Liver (tissue), 9 donors: ENCODE data around the gene KDM4C. TPM values are rescaled to one million over a fixed set of nuclear protein-coding genes. Genes with fewer than 3 reads are reported as not detected.

ENCODE experiments used
- DNase-seq: peaks from one replicate; pipeline ENCODE4 v3.0.0-alpha.2; 2017; ENCODE audit warnings: low spot score
- H3K27ac ChIP-seq, 2 donors: one replicate each; pipeline ENCODE4 v1.7.0; 2013; ENCODE audit warnings: inconsistent platforms in 2 of 2, low read length in 2 of 2, control low read depth in 1 of 2, low read depth in 1 of 2, mild to moderate bottlenecking in 1 of 2
- H3K27me3 ChIP-seq, 4 donors: one replicate each; pipeline versions ENCODE4 v1.6.1 to v1.7.0; 2013; ENCODE audit warnings: low read length in 3 of 4, inconsistent platforms in 1 of 4, mild to moderate bottlenecking in 1 of 4, moderate library complexity in 1 of 4; ENCODE audit not compliant: control insufficient read depth in 4 of 4, insufficient read depth in 4 of 4
- H3K36me3 ChIP-seq, 4 donors: one replicate each; pipeline versions ENCODE4 v1.6.1 to v1.7.0; 2013; ENCODE audit warnings: low read length in 3 of 4, mild to moderate bottlenecking in 3 of 4, low read depth in 1 of 4, moderate library complexity in 1 of 4; ENCODE audit not compliant: control insufficient read depth in 4 of 4, insufficient read depth in 3 of 4
- H3K4me1 ChIP-seq, 4 donors: one replicate each; pipeline versions ENCODE4 v1.6.1 to v1.7.0; 2013; ENCODE audit warnings: low read length in 3 of 4, mild to moderate bottlenecking in 3 of 4, moderate library complexity in 1 of 4; ENCODE audit not compliant: control insufficient read depth in 4 of 4, insufficient read depth in 4 of 4
- H3K4me3 ChIP-seq, 3 donors: one replicate each; pipeline versions ENCODE4 v1.6.1 to v1.7.0; 2013; ENCODE audit warnings: low read length in 3 of 3, control low read depth in 1 of 3, low read depth in 1 of 3, mild to moderate bottlenecking in 1 of 3
- H3K9ac ChIP-seq, 2 donors: one replicate each; pipeline ENCODE4 v1.7.0; 2013; ENCODE audit warnings: low read length in 2 of 2, mild to moderate bottlenecking in 2 of 2, moderate library complexity in 2 of 2, control low read depth in 1 of 2, low read depth in 1 of 2
- H3K9me3 ChIP-seq, 4 donors: one replicate each; pipeline versions ENCODE4 v1.6.1 to v1.7.0; 2013; ENCODE audit warnings: low read length in 3 of 4; ENCODE audit not compliant: control insufficient read depth in 4 of 4
- EGR1 ChIP-seq, 2 donors: IDR thresholded peaks; 2 replicates each; pipeline ENCODE4 v1.6.1; 2016 to 2018; ENCODE audit warnings: antibody characterized with exemption in 2 of 2, low read depth in 2 of 2
- FOXA1 ChIP-seq: IDR thresholded peaks from 2 replicates; pipeline ENCODE4 v1.6.1; 2016; ENCODE audit warnings: antibody characterized with exemption
- FOXA2 ChIP-seq: IDR thresholded peaks from 2 replicates; pipeline ENCODE4 v1.6.1; 2016; ENCODE audit warnings: antibody characterized with exemption
- HNF4A ChIP-seq, 2 donors: conservative IDR thresholded peaks; 2 replicates each; pipeline ENCODE4 v1.6.1; 2016; ENCODE audit warnings: antibody characterized with exemption in 2 of 2, mild to moderate bottlenecking in 2 of 2
- HNF4G ChIP-seq: IDR thresholded peaks from 2 replicates; pipeline ENCODE4 v1.6.1; 2016; ENCODE audit warnings: antibody characterized with exemption
- JUND ChIP-seq, 2 donors: IDR thresholded peaks; 2 replicates each; pipeline ENCODE4 v1.6.1; 2016; ENCODE audit warnings: antibody characterized with exemption in 2 of 2
- NR2F2 ChIP-seq: IDR thresholded peaks from 2 replicates; pipeline ENCODE4 v1.6.1; 2016; ENCODE audit warnings: antibody characterized with exemption
- RAD21 ChIP-seq, 2 donors: IDR thresholded peaks; 2 replicates each; pipeline ENCODE4 v1.6.1; 2016; ENCODE audit warnings: antibody characterized with exemption in 2 of 2, mild to moderate bottlenecking in 2 of 2
- RXRA ChIP-seq, 2 donors: IDR thresholded peaks; 2 replicates each; pipeline ENCODE4 v1.6.1; 2017 to 2018; ENCODE audit warnings: antibody characterized with exemption in 2 of 2, mild to moderate bottlenecking in 1 of 2
- SP1 ChIP-seq: IDR thresholded peaks from 2 replicates; pipeline ENCODE4 v1.6.1; 2018; ENCODE audit warnings: antibody characterized with exemption, mild to moderate bottlenecking
- TAF1 ChIP-seq: conservative IDR thresholded peaks from 2 replicates; pipeline ENCODE4 v1.6.1; 2016; ENCODE audit warnings: antibody characterized with exemption, mild to moderate bottlenecking
- YY1 ChIP-seq: IDR thresholded peaks from 2 replicates; pipeline ENCODE4 v1.6.1; 2016; ENCODE audit warnings: antibody characterized with exemption, mild to moderate bottlenecking
- WGBS: extraction: QIAGEN DNeasy Blood & Tissue Kit; methylation state at CpG from one replicate; pipeline ENCODE4 v1.1.7; 2013; 5-methylcytosine and 5-hydroxymethylcytosine counted together
- polyA plus RNA-seq, 2 donors: library from polyadenylated mRNA; stranded (reverse) in 1 of 2; unstranded in 1 of 2; fragments of 200-250 nt in 1 of 2; fragments of >200 nt in 1 of 2; fragmentation: Nextera tagmentation in 1 of 2; extraction: Ambion mirVana in 1 of 2; gene quantifications; one replicate each; pipeline versions ENCODE4 v1.2.1 to v1.2.3, GENCODE V29; 2013 to 2015
- total RNA-seq, 2 donors: library from RNA; depleted of rRNA; stranded (reverse); fragments of >200 nt; gene quantifications; one replicate each; pipeline ENCODE4 v1.2.3, GENCODE V29; 2014
- TF ChIP-seq, protein P1 (sequence below): IDR thresholded peaks from 2 replicates; pipeline ENCODE4 v1.6.1; 2016; ENCODE audit warnings: antibody characterized with exemption
- TF ChIP-seq, protein P2 (sequence below): IDR thresholded peaks from 2 replicates; pipeline ENCODE4 v1.6.1; 2016; ENCODE audit warnings: antibody characterized with exemption, mild to moderate bottlenecking
- TF ChIP-seq, protein P3 (sequence below): IDR thresholded peaks from 2 replicates; pipeline ENCODE4 v1.6.1; 2016; ENCODE audit warnings: antibody characterized with exemption
- TF ChIP-seq, protein P4 (sequence below): IDR thresholded peaks from 2 replicates; pipeline ENCODE4 v1.6.1; 2016; ENCODE audit warnings: antibody characterized with exemption
- TF ChIP-seq, protein P5 (sequence below): fragments of 150-350 bp; IDR thresholded peaks from 2 replicates; pipeline ENCODE4 v1.5.1; 2017; ENCODE audit warnings: improper control_type of control experiment, low read depth, low read length; ENCODE audit not compliant: missing input control
- donor health status: healthy.
- donor health status: healthy.
- donor health status: healthy.
- donor health status: healthy.
- donor health status: healthy.

KDM4C gene
- total and polyA plus RNA-seq, 4 donors: 4.3 to 40.2 (median 24.0) TPM

DNA sequence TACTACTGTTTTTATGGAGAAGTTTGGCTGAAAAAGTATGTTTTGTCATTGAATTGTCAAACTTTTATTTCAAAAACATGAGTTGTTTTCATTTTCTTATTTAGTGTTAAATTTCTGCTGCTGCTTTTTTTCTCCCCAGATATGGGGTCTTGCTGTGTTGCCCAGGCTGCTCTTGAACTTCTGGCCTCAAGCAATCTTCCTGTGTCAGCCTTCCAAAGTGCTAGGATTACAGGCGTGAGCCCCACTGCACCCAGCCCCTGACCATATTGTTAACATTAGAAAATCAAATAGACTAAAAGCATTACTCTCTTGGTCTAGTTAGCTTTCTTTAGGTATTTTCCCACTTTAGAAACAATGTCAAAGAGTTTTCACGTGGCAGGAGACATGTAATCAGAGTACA, 215.3 kb downstream of the KDM4C start:
- Histone ChIP-seq H3K27me3 (no peaks in the 10 kb centered on the region), H3K4me1 (no peaks in the 10 kb centered on the region), H3K27ac (no peak overlapping the region), H3K9me3 (no peaks in the 10 kb centered on the region), H3K4me3 (no peak overlapping the region), H3K36me3 (peaks cover 0 to 1% (median 0%) of the 10 kb centered on the region in 4 donors), H3K9ac (no peak overlapping the region)
- DNase-seq: no peak
- WGBS: 76% methylated on average over 2 of the region's 2 CpGs
- TF ChIP-seq, protein P1, sequence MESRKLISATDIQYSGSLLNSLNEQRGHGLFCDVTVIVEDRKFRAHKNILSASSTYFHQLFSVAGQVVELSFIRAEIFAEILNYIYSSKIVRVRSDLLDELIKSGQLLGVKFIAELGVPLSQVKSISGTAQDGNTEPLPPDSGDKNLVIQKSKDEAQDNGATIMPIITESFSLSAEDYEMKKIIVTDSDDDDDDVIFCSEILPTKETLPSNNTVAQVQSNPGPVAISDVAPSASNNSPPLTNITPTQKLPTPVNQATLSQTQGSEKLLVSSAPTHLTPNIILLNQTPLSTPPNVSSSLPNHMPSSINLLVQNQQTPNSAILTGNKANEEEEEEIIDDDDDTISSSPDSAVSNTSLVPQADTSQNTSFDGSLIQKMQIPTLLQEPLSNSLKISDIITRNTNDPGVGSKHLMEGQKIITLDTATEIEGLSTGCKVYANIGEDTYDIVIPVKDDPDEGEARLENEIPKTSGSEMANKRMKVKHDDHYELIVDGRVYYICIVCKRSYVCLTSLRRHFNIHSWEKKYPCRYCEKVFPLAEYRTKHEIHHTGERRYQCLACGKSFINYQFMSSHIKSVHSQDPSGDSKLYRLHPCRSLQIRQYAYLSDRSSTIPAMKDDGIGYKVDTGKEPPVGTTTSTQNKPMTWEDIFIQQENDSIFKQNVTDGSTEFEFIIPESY: no peak
- no peak for TF ChIP-seq NR2F2
- no peak for TF ChIP-seq RAD21 (IDR thresholded peaks at IDR 0.05)
- TF ChIP-seq YY1: no peak
- TF ChIP-seq FOXA2: no peak
- TF ChIP-seq FOXA1: no peak
- no peak for TF ChIP-seq HNF4A (conservative IDR thresholded peaks at IDR 0.05)
- TF ChIP-seq RXRA (IDR thresholded peaks at IDR 0.05): no peak
- TF ChIP-seq EGR1 (IDR thresholded peaks at IDR 0.05; ENCODE audit: low read depth in 2 of 2): no peak
- TF ChIP-seq, protein P2, sequence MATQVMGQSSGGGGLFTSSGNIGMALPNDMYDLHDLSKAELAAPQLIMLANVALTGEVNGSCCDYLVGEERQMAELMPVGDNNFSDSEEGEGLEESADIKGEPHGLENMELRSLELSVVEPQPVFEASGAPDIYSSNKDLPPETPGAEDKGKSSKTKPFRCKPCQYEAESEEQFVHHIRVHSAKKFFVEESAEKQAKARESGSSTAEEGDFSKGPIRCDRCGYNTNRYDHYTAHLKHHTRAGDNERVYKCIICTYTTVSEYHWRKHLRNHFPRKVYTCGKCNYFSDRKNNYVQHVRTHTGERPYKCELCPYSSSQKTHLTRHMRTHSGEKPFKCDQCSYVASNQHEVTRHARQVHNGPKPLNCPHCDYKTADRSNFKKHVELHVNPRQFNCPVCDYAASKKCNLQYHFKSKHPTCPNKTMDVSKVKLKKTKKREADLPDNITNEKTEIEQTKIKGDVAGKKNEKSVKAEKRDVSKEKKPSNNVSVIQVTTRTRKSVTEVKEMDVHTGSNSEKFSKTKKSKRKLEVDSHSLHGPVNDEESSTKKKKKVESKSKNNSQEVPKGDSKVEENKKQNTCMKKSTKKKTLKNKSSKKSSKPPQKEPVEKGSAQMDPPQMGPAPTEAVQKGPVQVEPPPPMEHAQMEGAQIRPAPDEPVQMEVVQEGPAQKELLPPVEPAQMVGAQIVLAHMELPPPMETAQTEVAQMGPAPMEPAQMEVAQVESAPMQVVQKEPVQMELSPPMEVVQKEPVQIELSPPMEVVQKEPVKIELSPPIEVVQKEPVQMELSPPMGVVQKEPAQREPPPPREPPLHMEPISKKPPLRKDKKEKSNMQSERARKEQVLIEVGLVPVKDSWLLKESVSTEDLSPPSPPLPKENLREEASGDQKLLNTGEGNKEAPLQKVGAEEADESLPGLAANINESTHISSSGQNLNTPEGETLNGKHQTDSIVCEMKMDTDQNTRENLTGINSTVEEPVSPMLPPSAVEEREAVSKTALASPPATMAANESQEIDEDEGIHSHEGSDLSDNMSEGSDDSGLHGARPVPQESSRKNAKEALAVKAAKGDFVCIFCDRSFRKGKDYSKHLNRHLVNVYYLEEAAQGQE: no peak
- TF ChIP-seq, protein P3, sequence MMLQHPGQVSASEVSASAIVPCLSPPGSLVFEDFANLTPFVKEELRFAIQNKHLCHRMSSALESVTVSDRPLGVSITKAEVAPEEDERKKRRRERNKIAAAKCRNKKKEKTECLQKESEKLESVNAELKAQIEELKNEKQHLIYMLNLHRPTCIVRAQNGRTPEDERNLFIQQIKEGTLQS: no peak
- no peak for TF ChIP-seq JUND (IDR thresholded peaks at IDR 0.05)
- TF ChIP-seq, protein P4, sequence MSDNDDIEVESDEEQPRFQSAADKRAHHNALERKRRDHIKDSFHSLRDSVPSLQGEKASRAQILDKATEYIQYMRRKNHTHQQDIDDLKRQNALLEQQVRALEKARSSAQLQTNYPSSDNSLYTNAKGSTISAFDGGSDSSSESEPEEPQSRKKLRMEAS: no peak
- TF ChIP-seq HNF4G: no peak
- TF ChIP-seq TAF1: no peak
- TF ChIP-seq SP1: no peak

DNA sequence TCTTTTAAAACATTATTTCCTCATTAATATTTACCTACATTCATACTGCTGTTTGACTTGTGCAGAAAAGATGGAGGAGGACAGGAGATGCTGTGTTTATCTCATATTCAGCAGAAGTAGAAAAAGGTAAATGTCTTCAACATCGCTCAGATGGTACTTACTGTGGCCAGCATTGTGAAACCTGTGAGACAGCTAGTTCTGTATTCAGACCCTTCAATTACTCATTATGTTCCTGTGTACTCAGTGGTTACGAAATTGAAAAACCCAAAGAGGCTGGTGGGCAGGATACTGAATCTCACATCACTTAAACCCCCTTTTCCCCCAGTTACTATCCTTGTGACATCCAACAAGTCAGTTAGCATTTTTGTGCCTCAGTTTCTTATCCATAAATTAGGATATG, 216.0 kb downstream of the KDM4C start:
- 84% methylated on average over 2 of the region's 2 CpGs for WGBS
- no peaks in the 10 kb centered on the region for H3K9me3 ChIP-seq
- no peak overlapping the region for H3K9ac ChIP-seq
- no peak for DNase-seq
- no peak overlapping the region for H3K27ac ChIP-seq
- H3K4me3 ChIP-seq: no peak overlapping the region
- no peaks in the 10 kb centered on the region for H3K4me1 ChIP-seq
- TF ChIP-seq EGR1 (IDR thresholded peaks at IDR 0.05; ENCODE audit: low read depth in 2 of 2): no peak
- TF ChIP-seq, protein P5, sequence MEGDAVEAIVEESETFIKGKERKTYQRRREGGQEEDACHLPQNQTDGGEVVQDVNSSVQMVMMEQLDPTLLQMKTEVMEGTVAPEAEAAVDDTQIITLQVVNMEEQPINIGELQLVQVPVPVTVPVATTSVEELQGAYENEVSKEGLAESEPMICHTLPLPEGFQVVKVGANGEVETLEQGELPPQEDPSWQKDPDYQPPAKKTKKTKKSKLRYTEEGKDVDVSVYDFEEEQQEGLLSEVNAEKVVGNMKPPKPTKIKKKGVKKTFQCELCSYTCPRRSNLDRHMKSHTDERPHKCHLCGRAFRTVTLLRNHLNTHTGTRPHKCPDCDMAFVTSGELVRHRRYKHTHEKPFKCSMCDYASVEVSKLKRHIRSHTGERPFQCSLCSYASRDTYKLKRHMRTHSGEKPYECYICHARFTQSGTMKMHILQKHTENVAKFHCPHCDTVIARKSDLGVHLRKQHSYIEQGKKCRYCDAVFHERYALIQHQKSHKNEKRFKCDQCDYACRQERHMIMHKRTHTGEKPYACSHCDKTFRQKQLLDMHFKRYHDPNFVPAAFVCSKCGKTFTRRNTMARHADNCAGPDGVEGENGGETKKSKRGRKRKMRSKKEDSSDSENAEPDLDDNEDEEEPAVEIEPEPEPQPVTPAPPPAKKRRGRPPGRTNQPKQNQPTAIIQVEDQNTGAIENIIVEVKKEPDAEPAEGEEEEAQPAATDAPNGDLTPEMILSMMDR: no peak
- TF ChIP-seq, protein P3: no peak
- no peak for TF ChIP-seq RXRA (IDR thresholded peaks at IDR 0.05)
- TF ChIP-seq FOXA2: no peak
- TF ChIP-seq HNF4G: no peak
- no peak for TF ChIP-seq RAD21 (IDR thresholded peaks at IDR 0.05)
- peaks cover 0 to 1% (median 0%) of the 10 kb centered on the region in 4 donors for H3K36me3 ChIP-seq
- no peaks in the 10 kb centered on the region for H3K27me3 ChIP-seq
